ENCODE results near the gene OBSCN.

DNA sequence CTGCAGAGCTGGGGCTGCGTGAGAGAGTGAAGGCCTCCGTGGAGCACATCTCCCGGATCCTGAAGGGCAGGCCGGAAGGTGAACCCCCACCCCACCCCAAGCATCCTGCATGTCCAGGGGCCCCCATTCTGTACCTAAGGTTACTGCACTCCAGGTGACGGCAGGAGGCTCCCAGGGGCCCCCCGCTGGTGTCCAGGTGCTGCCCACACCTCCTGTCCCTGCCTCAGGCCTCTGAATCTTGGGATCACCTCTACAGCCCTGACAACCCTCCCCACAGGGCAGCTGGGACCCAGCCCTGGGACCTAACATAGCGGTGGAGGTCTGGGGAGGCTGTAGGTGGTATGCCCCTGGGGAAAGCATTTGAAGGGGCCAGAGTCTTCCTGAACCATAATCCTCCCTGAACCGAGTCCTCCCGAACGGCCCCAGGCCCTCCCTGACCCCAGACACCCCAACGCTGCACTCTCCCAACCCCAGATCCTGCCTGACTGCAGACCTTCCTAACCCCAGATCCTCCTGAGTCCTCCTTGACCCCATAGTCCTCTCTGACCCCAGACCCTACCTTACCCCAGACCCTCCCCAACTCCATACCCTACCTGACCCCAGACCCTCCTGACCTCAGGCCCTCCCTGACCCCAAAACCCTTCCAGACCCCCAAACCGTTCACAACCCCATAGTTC, 165.3 kb downstream of the OBSCN start:
- TF ChIP-seq POLR2A (IDR thresholded peaks at IDR 0.05) (no peak), POLR2AphosphoS5 (IDR thresholded peaks at IDR 0.05) (no peak)
- TF ChIP-seq, protein P1, sequence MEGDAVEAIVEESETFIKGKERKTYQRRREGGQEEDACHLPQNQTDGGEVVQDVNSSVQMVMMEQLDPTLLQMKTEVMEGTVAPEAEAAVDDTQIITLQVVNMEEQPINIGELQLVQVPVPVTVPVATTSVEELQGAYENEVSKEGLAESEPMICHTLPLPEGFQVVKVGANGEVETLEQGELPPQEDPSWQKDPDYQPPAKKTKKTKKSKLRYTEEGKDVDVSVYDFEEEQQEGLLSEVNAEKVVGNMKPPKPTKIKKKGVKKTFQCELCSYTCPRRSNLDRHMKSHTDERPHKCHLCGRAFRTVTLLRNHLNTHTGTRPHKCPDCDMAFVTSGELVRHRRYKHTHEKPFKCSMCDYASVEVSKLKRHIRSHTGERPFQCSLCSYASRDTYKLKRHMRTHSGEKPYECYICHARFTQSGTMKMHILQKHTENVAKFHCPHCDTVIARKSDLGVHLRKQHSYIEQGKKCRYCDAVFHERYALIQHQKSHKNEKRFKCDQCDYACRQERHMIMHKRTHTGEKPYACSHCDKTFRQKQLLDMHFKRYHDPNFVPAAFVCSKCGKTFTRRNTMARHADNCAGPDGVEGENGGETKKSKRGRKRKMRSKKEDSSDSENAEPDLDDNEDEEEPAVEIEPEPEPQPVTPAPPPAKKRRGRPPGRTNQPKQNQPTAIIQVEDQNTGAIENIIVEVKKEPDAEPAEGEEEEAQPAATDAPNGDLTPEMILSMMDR (IDR thresholded peaks at IDR 0.05): no peak

Data from suprapubic skin (tissue), 4 donors.